Measurements from ENCODE around the gene PRLHR. TPM values are rescaled to one million over a fixed set of nuclear protein-coding genes. Genes with fewer than 3 reads are reported as not detected.

Gene PRLHR
- total RNA-seq, 4 donors from 2014 or later = not detected

DNA sequence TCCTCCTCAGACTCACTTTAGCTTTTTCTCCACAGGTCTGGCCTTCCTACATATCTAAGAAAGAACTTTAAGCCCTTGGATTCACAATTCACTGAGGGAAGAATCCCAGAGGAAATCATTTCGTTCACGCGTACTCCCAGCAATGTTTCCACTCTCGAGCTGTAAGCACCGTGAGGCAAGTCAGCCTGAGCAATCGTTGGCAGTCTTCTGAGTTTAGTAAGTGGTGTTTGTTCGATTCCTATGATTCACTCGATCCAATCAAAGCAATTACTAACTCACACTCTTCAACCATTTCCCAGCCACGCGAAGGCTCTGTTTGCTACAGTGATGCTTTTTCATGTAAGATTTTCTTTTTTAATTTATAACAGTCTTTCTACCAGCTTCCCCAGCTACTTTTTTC lies 10.2 kb upstream of the PRLHR start:
- Histone ChIP-seq H3K36me3 (no peaks in the 10 kb centered on the region), H3K4me1 (no peaks in the 10 kb centered on the region), H3K27me3 (peaks cover 0 to 3% (median 0%) of the 10 kb centered on the region in 3 donors), H3K4me3 (no peak overlapping the region), H3K27ac (no peak overlapping the region), H3K9me3 (peaks cover 0 to 5% (median 4%) of the 10 kb centered on the region in 3 donors)
- DNase-seq (no peak), ATAC-seq (no peak)
- in situ Hi-C loops (cut with MboI; ENCODE audit: low sequenced_read_pairs in 4 of 4) (no loop called here), intact Hi-C loops (cut with DNase I; ENCODE audit: low total_unique reads) (no loop called here)
- TF ChIP-seq, protein P1, sequence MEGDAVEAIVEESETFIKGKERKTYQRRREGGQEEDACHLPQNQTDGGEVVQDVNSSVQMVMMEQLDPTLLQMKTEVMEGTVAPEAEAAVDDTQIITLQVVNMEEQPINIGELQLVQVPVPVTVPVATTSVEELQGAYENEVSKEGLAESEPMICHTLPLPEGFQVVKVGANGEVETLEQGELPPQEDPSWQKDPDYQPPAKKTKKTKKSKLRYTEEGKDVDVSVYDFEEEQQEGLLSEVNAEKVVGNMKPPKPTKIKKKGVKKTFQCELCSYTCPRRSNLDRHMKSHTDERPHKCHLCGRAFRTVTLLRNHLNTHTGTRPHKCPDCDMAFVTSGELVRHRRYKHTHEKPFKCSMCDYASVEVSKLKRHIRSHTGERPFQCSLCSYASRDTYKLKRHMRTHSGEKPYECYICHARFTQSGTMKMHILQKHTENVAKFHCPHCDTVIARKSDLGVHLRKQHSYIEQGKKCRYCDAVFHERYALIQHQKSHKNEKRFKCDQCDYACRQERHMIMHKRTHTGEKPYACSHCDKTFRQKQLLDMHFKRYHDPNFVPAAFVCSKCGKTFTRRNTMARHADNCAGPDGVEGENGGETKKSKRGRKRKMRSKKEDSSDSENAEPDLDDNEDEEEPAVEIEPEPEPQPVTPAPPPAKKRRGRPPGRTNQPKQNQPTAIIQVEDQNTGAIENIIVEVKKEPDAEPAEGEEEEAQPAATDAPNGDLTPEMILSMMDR (IDR thresholded peaks at IDR 0.05 in 4 of 5, conservative IDR thresholded peaks at IDR 0.05 in 1 of 5) = no peak
- TF ChIP-seq POLR2A (IDR thresholded peaks at IDR 0.05) = no peak

DNA sequence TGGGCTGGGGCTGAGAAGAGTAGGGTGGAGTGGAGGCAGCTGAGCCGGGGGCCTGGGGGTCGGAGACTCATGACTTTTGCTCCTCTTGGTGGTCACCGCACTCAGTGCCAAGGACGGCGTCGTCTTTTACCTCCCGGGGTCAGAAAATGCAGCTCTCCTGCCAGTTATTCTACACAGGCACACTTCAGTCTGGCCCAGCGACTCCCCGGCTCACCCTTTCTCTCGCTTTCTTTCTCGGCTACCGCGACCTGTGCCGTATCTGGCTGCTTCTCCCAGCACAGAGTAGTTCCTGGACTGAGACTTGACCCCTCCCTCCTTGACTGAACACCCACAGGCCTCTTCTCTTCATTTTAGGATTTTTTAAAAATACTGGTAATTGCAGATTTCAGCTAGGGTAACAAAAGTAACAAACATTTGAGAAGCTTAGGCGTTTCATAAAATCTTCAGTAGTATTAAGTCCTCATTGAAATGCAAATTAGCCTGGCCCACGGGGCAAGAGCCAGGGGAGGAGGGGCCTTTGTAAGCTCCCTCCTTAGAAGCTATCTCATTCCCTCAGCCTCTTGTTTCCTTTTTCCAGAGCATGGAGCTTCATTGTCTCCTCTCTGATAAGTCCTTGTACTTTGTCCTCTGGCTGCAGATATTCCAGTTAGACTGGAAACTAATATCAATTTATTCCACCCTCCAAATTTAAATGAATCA lies 1.1 kb upstream of the PRLHR start:
- TF ChIP-seq, protein P1 (IDR thresholded peaks at IDR 0.05 in 4 of 5, conservative IDR thresholded peaks at IDR 0.05 in 1 of 5) = no peak
- no peak for TF ChIP-seq POLR2A (IDR thresholded peaks at IDR 0.05)
- DNase-seq = no peak
- peaks cover 42 to 73% (median 57%) of the 10 kb centered on the region in 3 donors for H3K27me3 ChIP-seq
- no peak for ATAC-seq
- no peaks in the 10 kb centered on the region for H3K36me3 ChIP-seq
- intact Hi-C loops (cut with DNase I; ENCODE audit: low total_unique reads) (no loop called here), in situ Hi-C loops (cut with MboI; ENCODE audit: low sequenced_read_pairs in 4 of 4) (no loop called here)
- no peak overlapping the region for H3K27ac ChIP-seq
- H3K4me1 ChIP-seq = no peaks in the 10 kb centered on the region
- H3K4me3 ChIP-seq = peak overlapping the region in 1 of 4 donors; percentile 2
- no peaks in the 10 kb centered on the region for H3K9me3 ChIP-seq

DNA sequence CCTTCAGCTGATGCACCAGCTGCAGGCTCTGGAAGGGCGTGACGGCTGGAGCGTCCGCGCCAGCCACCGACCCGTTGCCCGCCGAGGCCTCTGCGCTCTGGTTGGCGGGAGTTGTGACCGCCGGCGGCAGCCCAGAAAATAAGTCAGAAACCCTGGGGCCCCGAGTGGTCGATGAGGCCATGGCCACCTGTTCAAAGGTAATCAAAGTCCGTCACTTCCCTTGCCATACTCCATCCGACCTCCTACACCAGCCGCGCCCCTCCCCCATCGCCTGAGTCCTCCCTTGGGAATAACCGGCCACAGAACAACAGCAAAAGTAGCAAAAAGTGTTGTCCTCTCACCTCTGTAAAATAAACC lies 406 bp downstream of the PRLHR start:
- Histone ChIP-seq H3K4me3 (no peak overlapping the region), H3K36me3 (no peaks in the 10 kb centered on the region), H3K27ac (no peak overlapping the region), H3K27me3 (peaks cover 42 to 73% (median 57%) of the 10 kb centered on the region in 3 donors), H3K4me1 (no peaks in the 10 kb centered on the region), H3K9me3 (no peaks in the 10 kb centered on the region)
- no peak for TF ChIP-seq POLR2A (IDR thresholded peaks at IDR 0.05)
- TF ChIP-seq, protein P1 (IDR thresholded peaks at IDR 0.05 in 4 of 5, conservative IDR thresholded peaks at IDR 0.05 in 1 of 5) = no peak
- intact Hi-C loops (cut with DNase I; ENCODE audit: low total_unique reads) = no loop called here
- DNase-seq (no peak), ATAC-seq (no peak)
- in situ Hi-C loops (cut with MboI; ENCODE audit: low sequenced_read_pairs in 4 of 4) = no loop called here

DNA sequence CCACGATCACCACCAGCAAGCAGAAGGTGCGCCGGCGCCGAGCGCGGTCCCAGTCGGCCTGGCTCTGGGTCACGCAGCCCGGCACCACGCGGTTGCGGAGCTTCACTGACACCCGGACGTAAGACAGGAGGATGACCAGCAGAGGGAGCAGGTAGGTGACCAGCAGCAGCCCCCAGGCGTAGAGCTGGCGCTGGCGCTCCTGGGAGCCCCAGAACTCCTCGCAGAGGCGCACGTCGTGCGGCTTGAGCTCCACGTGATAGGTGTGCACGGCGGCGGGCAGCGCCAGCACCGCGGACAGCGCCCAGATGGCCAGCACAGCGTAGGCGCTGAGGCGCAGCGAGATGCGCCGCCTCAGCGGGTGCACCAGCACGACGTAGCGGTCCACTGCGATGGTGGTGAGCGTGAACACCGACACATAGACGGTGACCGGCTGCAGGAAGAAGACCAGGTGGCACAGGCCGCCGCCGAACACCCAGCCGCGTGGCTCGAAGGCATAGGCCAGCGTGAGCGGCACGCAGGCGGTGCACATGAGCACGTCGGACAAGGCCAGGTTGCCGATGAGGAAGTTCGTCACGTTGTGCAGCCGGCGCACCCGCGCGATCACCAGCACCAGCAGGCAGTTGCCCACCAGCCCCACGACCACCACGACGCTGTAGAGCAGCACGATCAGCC lies 920 bp downstream of the PRLHR start:
- Histone ChIP-seq H3K27me3 (peaks cover 42 to 73% (median 54%) of the 10 kb centered on the region in 3 donors), H3K9me3 (no peaks in the 10 kb centered on the region), H3K4me3 (no peak overlapping the region), H3K27ac (no peak overlapping the region), H3K4me1 (no peaks in the 10 kb centered on the region), H3K36me3 (no peaks in the 10 kb centered on the region)
- DNase-seq (peak in 1 of 2 donors; percentile 30), ATAC-seq (peak; percentile 30 to 49)
- in situ Hi-C loops (cut with MboI; ENCODE audit: low sequenced_read_pairs in 4 of 4) (no loop called here), intact Hi-C loops (cut with DNase I; ENCODE audit: low total_unique reads) (no loop called here)
- TF ChIP-seq, protein P1 (IDR thresholded peaks at IDR 0.05 in 4 of 5, conservative IDR thresholded peaks at IDR 0.05 in 1 of 5) = peak in 4 of 5 experiments; percentile 22 to 53 (median 38)
- TF ChIP-seq POLR2A (IDR thresholded peaks at IDR 0.05) = no peak
